Naive thymus-derived CD4-positive, alpha-beta T cell (primary cell): Measurements from ENCODE around the gene SLC2A13. TPM values are rescaled to one million over a fixed set of nuclear protein-coding genes. Genes with fewer than 3 reads are reported as not detected.

ENCODE experiments used
- ATAC-seq: fragments of 150-1000 bp; cut with Tn5 transposase; 2 replicates; pipeline ENCODE4 v1.10.0; 2021; ENCODE audit warnings: mild to moderate bottlenecking, moderate library complexity
- CTCF ChIA-PET: fragments of 350-600 bp; sonication (Branson Sonifier 250); formaldehyde crosslinking; loops from one replicate; lab custom pipeline; 2021; ENCODE audit warnings: antibody characterized with exemption; lab: Charles Lee
- POLR2A ChIA-PET: fragments of 350-600 bp; sonication (Branson Sonifier 250); formaldehyde crosslinking; loops from one replicate; lab custom pipeline; 2021; ENCODE audit warnings: antibody characterized with exemption, inconsistent platforms; lab: Charles Lee
- DNase-seq, 9 donors: peaks; one replicate each; pipeline versions ENCODE4 v3.0.0 to v3.0.0-alpha.2; 2020 to 2022; ENCODE audit warnings: mixed read lengths in 1 of 9
- H3K27ac ChIP-seq: one replicate; pipeline ENCODE4 v1.7.0; 2013; ENCODE audit warnings: mild to moderate bottlenecking, low read depth, low read length, moderate library complexity
- H3K27me3 ChIP-seq, 2 donors: one replicate each; pipeline ENCODE4 v1.7.0; 2013; ENCODE audit warnings: low read length in 2 of 2, mild to moderate bottlenecking in 2 of 2, moderate library complexity in 2 of 2; ENCODE audit not compliant: control insufficient read depth in 2 of 2, insufficient read depth in 2 of 2
- H3K36me3 ChIP-seq, 3 experiments: 1 replicate in 2 of 3; 2 replicates in 1 of 3; pipeline ENCODE4 v1.7.0; 2013; ENCODE audit warnings: low read length in 3 of 3, mild to moderate bottlenecking in 3 of 3, moderate library complexity in 1 of 3; ENCODE audit not compliant: insufficient read depth in 3 of 3, control insufficient read depth in 2 of 3
- H3K4me1 ChIP-seq, 2 donors: one replicate each; pipeline ENCODE4 v1.7.0; 2013; ENCODE audit warnings: low read length in 2 of 2, mild to moderate bottlenecking in 2 of 2, moderate library complexity in 1 of 2; ENCODE audit not compliant: control insufficient read depth in 2 of 2, insufficient read depth in 2 of 2
- H3K4me3 ChIP-seq: 2 replicates; pipeline ENCODE4 v1.7.0; 2013; ENCODE audit warnings: mild to moderate bottlenecking, low read length
- H3K9me3 ChIP-seq, 3 experiments: 1 replicate in 2 of 3; 2 replicates in 1 of 3; pipeline ENCODE4 v1.7.0; 2013; ENCODE audit warnings: low read length in 3 of 3; ENCODE audit not compliant: control insufficient read depth in 2 of 3
- H3K27ac Mint-ChIP-seq, 9 donors: one replicate each; pipeline ENCODE4 v1.8.0; 2020 to 2022; ENCODE audit warnings: mixed read lengths in 9 of 9, mild to moderate bottlenecking in 8 of 9, moderate library complexity in 5 of 9, inconsistent platforms in 2 of 9
- H3K27me3 Mint-ChIP-seq, 5 donors: one replicate each; pipeline ENCODE4 v1.8.0; 2021 to 2022; ENCODE audit warnings: mixed read lengths in 5 of 5, mild to moderate bottlenecking in 1 of 5
- H3K36me3 Mint-ChIP-seq, 5 donors: one replicate each; pipeline ENCODE4 v1.8.0; 2020 to 2022; ENCODE audit warnings: mixed read lengths in 5 of 5, mild to moderate bottlenecking in 3 of 5, inconsistent platforms in 1 of 5
- H3K4me1 Mint-ChIP-seq, 7 donors: one replicate each; pipeline ENCODE4 v1.8.0; 2020 to 2022; ENCODE audit warnings: mixed read lengths in 7 of 7, mild to moderate bottlenecking in 3 of 7, inconsistent platforms in 1 of 7
- H3K4me3 Mint-ChIP-seq, 10 donors: one replicate each; pipeline ENCODE4 v1.8.0; 2020 to 2022; ENCODE audit warnings: mild to moderate bottlenecking in 10 of 10, mixed read lengths in 10 of 10, moderate library complexity in 6 of 10, inconsistent platforms in 2 of 10
- H3K9me3 Mint-ChIP-seq, 11 donors: one replicate each; pipeline ENCODE4 v1.8.0; 2020 to 2022; ENCODE audit warnings: mixed read lengths in 11 of 11, mild to moderate bottlenecking in 4 of 11, inconsistent platforms in 1 of 11, moderate library complexity in 1 of 11
- intact Hi-C, 2 donors: fragments of 100-400 bp; cut with micrococcal nuclease; formaldehyde crosslinking; loops; one replicate each; pipeline ENCODE4 v1.15.1; 2023
- polyA plus RNA-seq, 2 donors: library from polyadenylated mRNA; unstranded; fragments of 300-500 nt; fragmentation: Illumina TruSeq; gene quantifications; one replicate each; pipeline ENCODE4 v1.2.3, GENCODE V29; 2021
- total RNA-seq, 6 experiments: library from RNA in 5 of 6; stranded (reverse) in 5 of 6; gene quantifications; 1 replicate in 5 of 6; 2 replicates in 1 of 6; pipeline ENCODE4 v1.2.3 and lab custom pipeline; 2021 to 2026

The SLC2A13 gene
- total and polyA plus RNA-seq, 7 experiments from 2014 or later: 1.2 to 5.8 (median 4.4) TPM

DNA sequence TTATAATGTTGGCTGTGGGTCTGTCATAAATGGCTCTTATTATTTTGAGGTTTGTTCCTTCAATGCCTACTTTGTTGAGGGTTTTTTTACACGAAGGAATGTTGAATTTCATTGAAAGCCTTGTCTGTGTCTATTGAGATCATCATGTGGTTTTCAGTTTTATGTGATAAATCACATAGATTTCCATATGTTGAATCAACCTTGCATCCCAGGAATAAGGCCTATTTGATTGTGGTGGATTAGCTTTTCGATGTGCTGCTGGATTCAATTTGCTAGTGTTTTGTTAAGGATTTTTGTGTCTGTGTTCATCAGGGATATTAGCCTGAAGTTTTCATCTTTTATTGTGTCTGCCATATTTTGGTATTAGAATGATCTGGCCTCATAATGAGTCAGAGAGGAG lies 27.6 kb downstream of the SLC2A13 start:
- no peak for DNase-seq
- intact Hi-C loops: no loop called here

DNA sequence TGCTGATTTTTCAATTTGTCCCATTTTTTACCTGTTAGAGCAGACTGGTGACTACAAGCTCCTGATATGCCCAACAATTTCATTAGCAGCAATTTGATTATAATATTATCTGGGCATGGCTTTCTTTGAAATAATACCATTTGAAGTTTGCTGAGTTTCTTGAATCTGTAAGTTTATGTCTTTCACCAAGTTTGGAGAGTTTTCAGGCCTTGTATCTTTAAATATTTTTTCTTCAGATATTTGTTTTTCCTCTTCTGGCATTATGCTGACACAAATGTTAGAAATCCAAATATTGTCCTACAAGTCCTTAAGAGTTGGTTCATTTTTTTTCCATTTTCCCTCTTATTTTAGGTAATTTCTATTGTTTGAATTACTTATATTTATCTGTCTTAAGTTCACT lies 30.4 kb downstream of the SLC2A13 start:
- no peak overlapping the region for H3K4me3 ChIP-seq
- no peak overlapping the region for H3K27ac Mint-ChIP-seq
- intact Hi-C loops: no loop called here
- no peak overlapping the region for H3K4me3 Mint-ChIP-seq
- peaks cover 0 to 8% (median 0%) of the 10 kb centered on the region in 5 donors for H3K27me3 Mint-ChIP-seq
- DNase-seq (no peak), ATAC-seq (no peak)
- H3K27ac ChIP-seq: no peak overlapping the region
- no peaks in the 10 kb centered on the region for H3K4me1 Mint-ChIP-seq
- H3K9me3 ChIP-seq: no peaks in the 10 kb centered on the region
- H3K4me1 ChIP-seq: no peaks in the 10 kb centered on the region
- H3K36me3 ChIP-seq: no peaks in the 10 kb centered on the region
- POLR2A ChIA-PET: no interaction called here
- peaks cover 0 to 35% (median 11%) of the 10 kb centered on the region in 11 donors for H3K9me3 Mint-ChIP-seq
- CTCF ChIA-PET: no interaction called here
- H3K27me3 ChIP-seq: no peaks in the 10 kb centered on the region
- H3K36me3 Mint-ChIP-seq: peaks cover 0 to 7% (median 0%) of the 10 kb centered on the region in 5 donors

More for the DNA sequence above, 27.6 kb downstream of the SLC2A13 start:
- Mint-ChIP-seq H3K9me3 (peaks cover 0 to 45% (median 12%) of the 10 kb centered on the region in 11 donors), H3K36me3 (peaks cover 0 to 15% (median 9%) of the 10 kb centered on the region in 5 donors), H3K4me1 (no peaks in the 10 kb centered on the region), H3K27ac (no peak overlapping the region), H3K27me3 (peaks cover 0 to 5% (median 0%) of the 10 kb centered on the region in 5 donors), H3K4me3 (no peak overlapping the region)
- ChIA-PET CTCF (interaction anchor here (0.6 kb wide), 1 partner anchor 13 kb away, joined by 3 read pairs; no protein-coding TSS in a partner anchor), POLR2A (no interaction called here)
- no peak for ATAC-seq
- H3K4me1 ChIP-seq: no peaks in the 10 kb centered on the region
- no peaks in the 10 kb centered on the region for H3K9me3 ChIP-seq
- no peaks in the 10 kb centered on the region for H3K27me3 ChIP-seq
- no peak overlapping the region for H3K4me3 ChIP-seq
- H3K27ac ChIP-seq: no peak overlapping the region
- no peaks in the 10 kb centered on the region for H3K36me3 ChIP-seq

DNA sequence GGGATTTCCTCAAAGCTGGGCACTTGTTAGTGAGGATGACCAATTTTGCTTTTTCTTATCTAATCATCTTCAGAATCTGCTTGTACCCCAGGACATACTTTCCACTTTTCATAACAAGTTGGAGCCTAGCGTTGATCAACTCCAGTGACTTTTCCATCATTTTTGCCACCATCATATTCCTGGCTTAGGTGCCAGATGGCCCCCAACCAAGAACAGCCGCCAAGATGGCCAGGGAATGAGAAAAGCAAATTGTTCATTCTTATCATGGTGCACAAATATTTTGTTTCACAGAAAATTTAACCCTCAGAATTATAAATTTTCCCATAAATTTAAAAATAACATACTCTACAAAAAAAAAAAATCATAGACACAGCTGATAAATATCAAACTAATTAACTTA lies 37.5 kb downstream of the SLC2A13 start:
- Histone ChIP-seq H3K4me1 (no peaks in the 10 kb centered on the region), H3K36me3 (no peaks in the 10 kb centered on the region), H3K27ac (no peak overlapping the region), H3K4me3 (no peak overlapping the region), H3K9me3 (no peaks in the 10 kb centered on the region), H3K27me3 (no peaks in the 10 kb centered on the region)
- no peak for ATAC-seq
- intact Hi-C loops: no loop called here
- Mint-ChIP-seq H3K27ac (no peak overlapping the region), H3K4me1 (peaks cover 0 to 1% (median 0%) of the 10 kb centered on the region in 7 donors), H3K9me3 (peaks cover 0 to 2% (median 0%) of the 10 kb centered on the region in 11 donors), H3K4me3 (no peak overlapping the region), H3K36me3 (no peaks in the 10 kb centered on the region), H3K27me3 (peaks cover 0 to 4% (median 0%) of the 10 kb centered on the region in 5 donors)
- ChIA-PET CTCF (interaction anchor here (0.6 kb wide), 1 partner anchor 9 kb away, joined by 3 read pairs; no protein-coding TSS in a partner anchor), POLR2A (no interaction called here)
- DNase-seq: no peak

DNA sequence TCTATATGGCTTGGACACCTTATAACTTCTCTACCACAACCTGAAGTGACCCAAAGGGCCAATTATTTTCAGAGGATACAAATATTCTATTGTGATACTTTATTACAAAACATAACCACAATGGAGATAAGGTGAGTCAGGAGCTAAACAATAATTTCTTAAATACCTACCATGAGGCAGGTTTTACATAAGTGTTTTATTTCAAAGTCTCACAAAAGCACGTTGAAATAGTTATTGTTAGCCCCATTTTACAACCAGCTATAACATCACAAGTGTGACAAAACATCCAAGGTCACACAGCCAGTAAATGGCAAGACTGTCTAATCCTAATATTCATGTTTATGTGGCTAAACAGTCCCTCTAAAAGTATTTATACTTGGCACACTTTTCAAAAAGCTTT lies 40.2 kb downstream of the SLC2A13 start:
- no peak overlapping the region for H3K4me3 Mint-ChIP-seq
- H3K27me3 Mint-ChIP-seq: peaks cover 0 to 2% (median 0%) of the 10 kb centered on the region in 5 donors
- H3K36me3 Mint-ChIP-seq: no peaks in the 10 kb centered on the region
- ATAC-seq (no peak), DNase-seq (no peak)
- Histone ChIP-seq H3K27ac (no peak overlapping the region), H3K36me3 (no peaks in the 10 kb centered on the region), H3K9me3 (no peaks in the 10 kb centered on the region), H3K27me3 (no peaks in the 10 kb centered on the region), H3K4me3 (no peak overlapping the region), H3K4me1 (no peaks in the 10 kb centered on the region)
- ChIA-PET POLR2A (no interaction called here), CTCF (interaction anchor here (0.6 to 0.7 kb wide), 4 partner anchors 12 to 688 kb away, joined by 3 to 4 read pairs (median 3); no protein-coding TSS in a partner anchor)
- H3K27ac Mint-ChIP-seq: no peak overlapping the region
- H3K4me1 Mint-ChIP-seq: peaks cover 0 to 1% (median 0%) of the 10 kb centered on the region in 7 donors
- peaks cover 0 to 2% (median 0%) of the 10 kb centered on the region in 11 donors for H3K9me3 Mint-ChIP-seq
- intact Hi-C loops: no loop called here

DNA sequence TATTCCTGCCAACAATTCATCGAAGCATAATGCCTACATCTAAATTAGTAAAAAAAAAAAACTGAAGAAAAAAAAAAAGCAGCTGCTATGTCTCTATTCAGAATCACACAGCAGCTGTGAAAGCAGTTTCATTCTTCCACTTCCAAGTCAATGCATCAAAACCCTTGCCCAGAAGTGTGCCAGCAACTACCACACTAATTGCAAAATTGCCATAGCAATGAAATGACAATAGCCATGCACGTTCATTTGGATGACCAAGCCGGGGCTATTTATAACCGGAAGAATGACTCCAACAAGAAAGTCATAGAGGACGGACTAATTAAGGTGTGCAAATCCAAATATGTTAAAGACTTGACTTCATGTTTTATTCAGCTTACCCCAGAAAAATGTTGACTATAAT lies 42.5 kb downstream of the SLC2A13 start:
- DNase-seq: no peak
- H3K4me3 ChIP-seq: no peak overlapping the region
- Mint-ChIP-seq H3K9me3 (peaks cover 0 to 2% (median 0%) of the 10 kb centered on the region in 11 donors), H3K36me3 (no peaks in the 10 kb centered on the region), H3K4me1 (peaks cover 0 to 3% (median 0%) of the 10 kb centered on the region in 7 donors), H3K27me3 (peaks cover 0 to 2% (median 0%) of the 10 kb centered on the region in 5 donors), H3K4me3 (no peak overlapping the region), H3K27ac (no peak overlapping the region)
- H3K27ac ChIP-seq: no peak overlapping the region
- ChIA-PET CTCF (no interaction called here), POLR2A (no interaction called here)
- no peaks in the 10 kb centered on the region for H3K9me3 ChIP-seq
- intact Hi-C loops: no loop called here
- H3K4me1 ChIP-seq: no peaks in the 10 kb centered on the region
- H3K27me3 ChIP-seq: no peaks in the 10 kb centered on the region
- ATAC-seq: no peak
- H3K36me3 ChIP-seq: no peaks in the 10 kb centered on the region

DNA sequence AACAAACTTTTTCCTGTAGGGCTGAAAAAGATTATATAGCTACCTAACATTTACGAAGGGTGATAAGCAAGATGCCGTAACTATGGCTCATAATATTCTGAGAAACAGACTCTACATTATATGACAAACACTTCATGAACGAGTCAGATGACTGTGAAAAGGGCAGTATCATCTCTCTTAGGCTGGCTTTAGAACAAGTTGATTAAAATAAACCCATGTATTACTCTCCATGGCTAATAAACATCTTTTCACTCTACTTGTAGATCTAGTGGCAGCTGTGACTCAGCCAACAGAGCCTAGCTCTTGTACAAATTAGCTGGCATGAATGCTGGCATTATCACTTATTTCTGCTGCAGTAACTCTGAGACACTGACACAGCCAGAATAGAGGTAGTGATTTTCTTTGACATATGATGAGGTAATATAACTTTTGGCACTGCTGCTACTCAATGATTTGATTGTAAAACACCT lies 47.1 kb downstream of the SLC2A13 start:
- peaks cover 0 to 2% (median 0%) of the 10 kb centered on the region in 5 donors for H3K27me3 Mint-ChIP-seq
- H3K27ac Mint-ChIP-seq: no peak overlapping the region

DNA sequence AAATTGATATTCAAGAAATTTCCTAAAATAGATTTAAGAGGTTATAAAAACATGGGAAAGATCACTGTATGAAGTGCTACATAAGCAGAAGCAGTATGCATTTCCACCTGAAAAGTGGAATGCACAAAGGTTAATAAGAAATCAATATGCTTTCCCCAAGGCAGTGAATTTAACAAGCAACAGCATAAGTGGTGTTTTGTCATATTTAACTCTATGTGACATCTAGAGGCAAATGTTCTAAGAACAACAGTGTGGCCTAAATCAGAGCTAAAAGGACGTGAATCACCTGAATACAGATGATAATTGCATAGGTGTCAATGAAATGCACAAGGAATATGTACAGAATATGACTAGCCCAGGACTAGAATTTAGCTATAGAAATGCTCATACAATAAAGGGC lies 49.5 kb downstream of the SLC2A13 start:
- H3K27me3 Mint-ChIP-seq: no peaks in the 10 kb centered on the region
- ATAC-seq (no peak), DNase-seq (no peak)
- Histone ChIP-seq H3K4me3 (no peak overlapping the region), H3K4me1 (no peaks in the 10 kb centered on the region), H3K36me3 (no peaks in the 10 kb centered on the region), H3K9me3 (no peaks in the 10 kb centered on the region), H3K27me3 (no peaks in the 10 kb centered on the region), H3K27ac (no peak overlapping the region)
- no peaks in the 10 kb centered on the region for H3K9me3 Mint-ChIP-seq
- POLR2A ChIA-PET: no interaction called here
- peaks cover 0 to 3% (median 0%) of the 10 kb centered on the region in 5 donors for H3K36me3 Mint-ChIP-seq
- CTCF ChIA-PET: no interaction called here
- intact Hi-C loops: no loop called here
- no peak overlapping the region for H3K27ac Mint-ChIP-seq
- H3K4me3 Mint-ChIP-seq: no peak overlapping the region
- H3K4me1 Mint-ChIP-seq: peaks cover 0 to 2% (median 0%) of the 10 kb centered on the region in 7 donors

More for the DNA sequence above, 47.1 kb downstream of the SLC2A13 start:
- no peak for DNase-seq
- no peak overlapping the region for H3K4me3 Mint-ChIP-seq
- H3K9me3 Mint-ChIP-seq: no peaks in the 10 kb centered on the region
- no peaks in the 10 kb centered on the region for H3K27me3 ChIP-seq
- no peak for ATAC-seq
- ChIA-PET POLR2A (no interaction called here), CTCF (no interaction called here)
- H3K9me3 ChIP-seq: no peaks in the 10 kb centered on the region
- peaks cover 0 to 2% (median 0%) of the 10 kb centered on the region in 7 donors for H3K4me1 Mint-ChIP-seq
- no peak overlapping the region for H3K27ac ChIP-seq
- peaks cover 0 to 3% (median 0%) of the 10 kb centered on the region in 5 donors for H3K36me3 Mint-ChIP-seq
- no peaks in the 10 kb centered on the region for H3K4me1 ChIP-seq
- intact Hi-C loops: no loop called here
- no peak overlapping the region for H3K4me3 ChIP-seq
- no peaks in the 10 kb centered on the region for H3K36me3 ChIP-seq
